NCI-H146 treated with DMSO at 0.1 percent for 48 hours (cell line): ENCODE data around the gene MNT.

ENCODE experiments used
- DNase-seq: peaks from one replicate; lab custom pipeline; 2025; ENCODE audit not compliant: unreplicated experiment; lab: John Stamatoyannopoulos, UW

The MNT gene

DNA sequence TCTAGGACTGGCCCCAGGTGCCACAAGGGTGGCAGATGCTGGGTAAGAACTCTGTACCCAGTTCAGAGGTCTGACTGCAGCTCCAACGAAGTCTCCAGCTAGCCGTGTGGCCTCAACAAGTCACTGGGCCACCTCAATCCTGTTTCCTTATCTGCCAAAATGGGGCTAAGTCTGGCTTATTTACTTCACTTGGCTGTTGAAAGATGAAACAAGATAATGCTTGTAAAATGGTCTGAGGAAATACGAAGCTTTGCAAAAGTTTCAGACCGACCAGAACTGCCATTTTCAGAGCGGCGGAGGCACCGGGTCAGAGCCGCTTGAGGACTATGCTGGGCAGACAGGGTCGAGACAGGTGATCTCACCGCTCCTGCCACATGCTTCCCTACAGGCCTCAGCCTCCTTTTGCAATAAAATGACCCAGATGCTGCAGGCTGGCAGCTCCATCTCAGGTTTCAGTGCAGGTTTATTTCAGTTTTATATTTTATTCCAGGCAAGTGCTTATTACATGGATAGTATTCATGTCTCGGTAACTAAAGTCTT, 17.2 kb downstream of the MNT start:
- DNase-seq, result no peak

- no peak for DNase-seq
Observed at GRCh38 chr17:2380950-2381649, 19.8 kb downstream of the MNT start.

DNA sequence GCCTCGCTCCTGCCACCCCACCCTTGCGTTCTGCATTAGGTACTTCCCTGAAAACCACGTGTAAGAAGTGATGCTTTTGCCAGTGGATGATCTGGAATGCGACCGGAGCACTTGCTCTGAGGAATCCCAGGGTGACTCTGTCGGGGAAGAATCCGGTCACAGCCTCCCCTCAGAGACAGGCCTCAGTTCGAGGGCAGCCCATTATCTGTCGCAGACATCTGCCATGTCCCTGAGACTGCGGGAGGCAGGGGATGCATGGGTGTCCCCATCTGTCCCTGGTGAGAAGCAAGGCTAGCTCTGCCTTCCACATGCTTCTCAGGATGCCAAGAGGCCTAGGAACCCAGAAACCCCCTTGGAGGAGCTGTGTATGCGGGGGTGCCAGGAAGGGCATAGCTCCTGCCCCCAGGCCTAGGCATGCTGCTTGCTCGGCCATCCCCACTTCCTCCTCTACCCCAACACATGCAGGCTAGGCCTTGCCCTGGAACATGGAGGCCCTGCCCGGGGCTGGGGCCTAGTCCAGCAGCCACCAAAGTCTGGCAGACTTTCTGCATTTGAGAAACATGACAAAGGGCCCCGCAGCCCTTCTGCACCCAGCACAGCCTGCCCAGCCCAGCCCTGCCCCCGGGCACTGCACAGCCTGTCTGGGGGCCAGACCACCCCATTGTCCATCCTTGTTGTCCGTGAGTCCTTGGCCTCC, 20.5 kb downstream of the MNT start:
- DNase-seq, result no peak

DNA sequence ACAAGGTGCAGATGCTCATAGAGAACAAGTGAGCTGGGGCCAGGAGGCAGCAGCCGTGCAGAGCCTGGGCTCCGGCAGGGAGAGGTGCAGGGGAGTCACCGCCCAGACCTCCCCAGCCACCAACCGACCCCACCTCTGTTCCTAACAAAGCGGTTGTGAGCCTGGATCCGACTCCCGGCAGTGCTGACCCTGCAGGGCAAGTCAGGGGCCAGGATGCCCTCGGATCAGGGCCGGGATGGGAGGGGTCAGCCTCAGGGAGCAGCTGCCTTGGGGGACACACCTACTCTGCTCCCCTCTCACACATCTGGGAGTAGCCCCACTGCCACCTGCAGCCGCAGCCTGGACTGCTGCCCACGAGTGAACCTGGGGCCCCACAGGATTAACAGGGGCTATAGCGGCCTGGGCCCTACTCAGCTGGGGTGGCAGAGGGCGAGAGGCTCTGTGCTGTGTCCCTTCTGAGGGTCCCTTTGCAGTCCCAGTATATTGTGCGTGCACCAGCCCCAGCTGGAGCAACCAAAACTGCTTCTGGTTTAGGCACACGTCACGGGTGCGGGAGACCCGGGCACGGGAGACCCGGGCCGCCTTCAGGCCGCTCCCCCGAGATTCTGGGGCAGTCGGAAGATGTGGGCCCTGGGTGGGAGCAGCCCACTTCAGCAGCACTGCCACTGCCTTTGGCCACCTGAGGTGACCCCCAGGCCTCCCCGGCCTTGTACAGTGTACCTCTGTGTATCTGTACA, 21.2 kb downstream of the MNT start:
- no peak for DNase-seq

- DNase-seq, result no peak
Observed at GRCh38 chr17:2378905-2379304, 22.0 kb downstream of the MNT start.

GRCh38 chr17:2377659-2378058, 23.2 kb downstream of the MNT start:
- DNase-seq, result no peak

GRCh38 chr17:2376107-2376506, 24.8 kb downstream of the MNT start:
- no peak for DNase-seq

- no peak for DNase-seq
Observed at GRCh38 chr17:2375406-2375805, 25.5 kb downstream of the MNT start.

DNA sequence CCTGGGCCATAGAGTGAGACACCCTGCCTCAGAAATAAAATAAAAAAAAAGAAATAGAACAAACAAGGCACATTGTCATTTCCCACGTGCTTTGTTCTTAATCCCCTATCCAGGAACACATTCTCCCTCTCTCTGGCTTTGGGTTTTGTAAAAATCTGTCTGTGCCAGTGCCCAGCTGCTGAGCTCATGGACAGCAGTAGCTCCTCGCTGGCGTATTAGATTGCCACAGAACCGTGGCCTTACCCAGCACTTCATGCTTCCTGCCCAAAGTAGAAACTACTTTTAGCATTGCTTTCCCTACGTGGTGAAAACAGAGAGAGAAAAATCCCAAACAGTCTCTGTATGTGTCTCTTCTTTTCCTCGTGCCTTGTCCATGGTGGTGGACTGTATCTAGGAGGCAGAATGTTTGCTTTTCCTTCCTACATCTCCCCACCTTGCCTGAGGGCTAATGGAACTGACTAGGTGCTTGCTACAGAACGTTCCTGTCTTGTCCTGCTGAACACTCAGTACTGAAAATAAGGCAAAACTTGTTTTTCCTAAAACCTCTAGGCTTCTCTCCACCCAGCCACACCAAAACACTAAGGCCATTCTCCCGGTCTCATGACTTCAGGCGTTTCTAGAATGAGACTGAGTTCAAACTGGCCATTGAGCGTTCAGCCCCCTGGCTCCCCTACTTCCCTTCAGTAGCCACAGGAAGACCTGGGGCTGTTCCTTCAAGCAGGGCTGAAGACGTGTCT, 26.1 kb downstream of the MNT start:
- no peak for DNase-seq

- no peak for DNase-seq
Observed at GRCh38 chr17:2373179-2373578, 27.7 kb downstream of the MNT start.

- no peak for DNase-seq
Observed at GRCh38 chr17:2372681-2373080, 28.2 kb downstream of the MNT start.

GRCh38 chr17:2372180-2372579, 28.7 kb downstream of the MNT start:
- no peak for DNase-seq

DNA sequence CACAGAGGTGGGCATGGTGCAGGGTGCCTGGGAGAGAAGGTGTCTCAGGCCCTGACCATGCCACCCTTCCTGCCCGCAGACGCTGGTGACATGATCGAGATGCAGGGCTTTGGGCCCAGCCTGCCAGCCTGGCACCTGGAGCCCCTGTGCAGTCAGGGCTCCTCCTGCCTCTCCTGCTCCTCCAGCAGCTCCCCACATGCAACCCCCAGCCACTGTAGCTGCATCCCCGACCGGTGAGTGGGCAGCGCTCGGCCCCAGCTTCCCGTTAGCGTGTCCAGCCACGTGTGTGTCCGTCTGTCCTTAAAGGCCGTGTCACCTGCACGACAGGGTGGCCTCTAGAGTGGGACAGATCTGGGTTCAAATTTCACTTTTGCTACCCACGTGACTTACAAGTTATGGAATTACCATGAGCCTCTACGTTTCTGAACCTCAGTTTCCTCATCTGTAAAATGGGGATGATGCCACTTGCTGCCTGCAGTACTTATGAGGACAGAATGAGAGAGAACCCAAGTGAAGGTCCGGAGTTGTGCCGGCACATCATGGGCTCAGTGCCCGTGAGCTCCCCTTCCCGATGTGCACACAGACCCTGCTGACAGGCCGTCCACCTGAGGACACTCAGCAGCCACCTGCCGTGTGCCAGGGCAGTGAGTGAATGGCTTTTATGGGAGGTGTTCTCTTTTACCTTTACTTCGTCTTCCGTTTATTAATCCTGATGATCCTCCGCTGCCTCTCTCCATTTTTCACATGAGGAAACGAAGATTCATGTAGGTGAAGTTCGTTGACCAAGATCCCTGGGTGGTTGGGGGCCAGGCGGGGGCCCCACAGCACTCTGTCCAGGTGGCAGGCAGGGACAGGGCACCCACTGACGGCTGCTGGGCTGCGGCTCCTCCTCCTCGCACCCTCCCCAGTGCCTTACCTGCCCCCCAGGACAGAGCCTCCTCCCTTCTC, 29.4 kb downstream of the MNT start:
- no peak for DNase-seq

DNA sequence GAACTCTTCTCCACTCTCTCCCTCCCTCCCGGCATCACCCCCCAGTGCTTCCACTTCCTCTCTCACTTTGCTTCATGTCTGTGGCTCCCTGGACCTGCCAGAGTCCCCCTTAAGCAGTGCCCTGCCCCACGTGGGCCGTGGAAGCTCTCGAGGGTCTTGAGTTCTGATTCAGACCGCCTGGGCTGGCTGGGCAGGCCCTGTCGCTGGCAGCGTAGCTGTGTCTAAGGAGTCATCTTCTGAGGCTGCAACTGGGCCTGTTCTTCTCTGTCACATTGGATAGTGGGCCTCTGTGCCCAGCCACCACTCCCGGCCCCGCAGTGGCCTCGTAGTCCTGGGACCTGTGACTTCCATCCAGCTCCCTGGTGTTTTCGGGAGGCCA, 30.7 kb downstream of the MNT start:
- no peak for DNase-seq

DNA sequence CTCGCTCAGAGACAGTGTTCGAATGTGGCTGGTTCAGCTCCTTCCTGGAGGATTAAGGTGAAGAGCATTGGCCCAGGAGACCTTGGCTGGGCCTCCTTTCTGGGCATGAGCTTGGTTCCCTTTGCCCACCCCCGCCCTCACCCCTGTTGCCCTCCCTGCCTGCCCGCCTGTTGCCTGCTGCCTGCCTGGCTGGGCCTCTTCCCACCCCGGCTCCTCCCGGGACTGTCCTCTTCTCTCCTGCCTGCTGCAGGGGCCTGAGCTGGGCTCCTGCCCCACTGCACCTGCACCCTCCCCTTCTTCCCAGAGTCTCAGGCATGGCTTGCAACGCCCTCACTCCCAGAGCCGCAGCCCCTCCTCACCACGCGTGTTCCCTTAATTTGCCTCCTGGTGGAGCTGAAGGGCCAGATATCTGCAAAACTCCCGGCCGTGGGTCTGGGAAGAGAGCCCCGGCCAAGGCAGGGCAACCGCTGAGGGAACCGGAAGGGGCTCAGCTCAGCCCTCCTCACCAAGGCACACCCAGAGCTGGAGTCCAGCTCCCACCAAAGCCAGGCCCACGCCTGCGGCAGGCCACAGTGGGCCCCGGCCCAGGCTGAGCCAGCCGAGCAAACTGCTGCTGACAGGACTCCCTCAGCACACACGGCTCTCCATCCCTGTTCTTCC, 31.2 kb downstream of the MNT start:
- no peak for DNase-seq

- DNase-seq, result no peak
Observed at GRCh38 chr17:2369039-2369438, 31.8 kb downstream of the MNT start.

DNA sequence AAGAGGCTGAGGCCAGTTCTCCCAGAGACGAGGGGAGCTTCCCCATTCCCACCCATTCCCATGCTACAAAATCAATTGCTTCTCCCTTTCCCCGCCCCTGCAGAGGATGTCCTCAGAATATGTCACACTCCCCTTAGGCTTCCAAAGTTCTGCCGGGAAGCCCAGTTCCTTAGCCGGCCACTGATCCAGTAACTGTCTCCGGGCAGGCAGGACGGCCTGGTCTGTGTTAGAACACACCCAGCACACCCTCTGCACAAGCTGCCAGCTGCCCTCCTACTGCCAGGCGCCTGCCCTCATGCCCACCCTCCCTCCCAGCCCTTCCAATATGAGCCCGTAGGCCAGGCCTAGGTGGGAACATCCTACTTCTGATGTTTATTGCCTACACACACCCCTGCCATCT, 32.5 kb downstream of the MNT start:
- DNase-seq, result no peak

DNA sequence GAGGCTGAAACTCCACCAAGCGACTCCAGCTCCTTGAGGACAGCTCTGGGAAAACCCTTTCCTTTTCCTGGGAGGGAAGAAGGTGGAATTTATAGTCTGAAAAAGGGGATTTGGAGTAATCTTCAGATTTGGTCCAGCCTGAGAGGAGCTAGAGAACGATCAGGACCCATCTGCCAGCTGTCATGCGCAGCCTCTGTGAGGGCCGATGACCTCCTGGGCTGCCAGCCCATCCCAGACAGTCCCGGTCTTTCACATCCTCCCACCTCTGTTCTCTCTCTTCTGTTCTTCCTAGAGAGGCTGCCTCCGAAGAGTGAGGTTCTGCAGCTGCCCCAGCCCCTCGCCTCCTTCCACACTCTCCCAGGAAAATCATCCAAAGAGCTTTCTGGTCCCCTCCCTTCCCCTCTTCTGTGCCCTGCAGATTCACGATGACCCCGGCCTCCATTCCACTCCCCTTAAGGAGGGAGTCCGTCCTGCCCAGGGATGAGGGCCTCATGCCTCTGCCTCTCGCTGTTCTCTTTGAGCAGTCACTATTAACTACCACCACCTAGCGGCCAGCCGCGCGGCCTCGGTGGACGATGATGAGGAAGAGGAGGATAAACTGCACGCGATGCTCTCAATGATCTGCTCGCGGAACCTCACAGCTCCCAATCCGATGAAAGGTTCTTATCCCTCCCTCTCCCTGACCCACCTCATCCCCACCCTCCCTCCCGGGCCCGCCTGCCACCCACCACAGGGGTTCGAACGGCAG, 33.9 kb downstream of the MNT start:
- DNase-seq, result no peak

- no peak for DNase-seq
Observed at GRCh38 chr17:2365132-2365531, 35.7 kb downstream of the MNT start.
